NCI-H446 treated with DMSO at 0.1 percent for 48 hours (cell line): ENCODE results near the gene VDAC2.
"Not testable (repeated sequence)": the region's sequence is repeated elsewhere in the genome, so short reads cannot be mapped to it uniquely, and the experiment has no call there.

Experiments
- DNase-seq: peaks from one replicate; lab custom pipeline; 2025; lab: John Stamatoyannopoulos, UW

Gene VDAC2

GRCh38 chr10:75210282-75211006, at the start of gene VDAC2:
Gene VDAC2, plus strand, starts transcription at chr10:75210796. Its CDS starts 363 bp downstream, at chr10:75211159.
- DNase-seq: peak; percentile 70

DNA sequence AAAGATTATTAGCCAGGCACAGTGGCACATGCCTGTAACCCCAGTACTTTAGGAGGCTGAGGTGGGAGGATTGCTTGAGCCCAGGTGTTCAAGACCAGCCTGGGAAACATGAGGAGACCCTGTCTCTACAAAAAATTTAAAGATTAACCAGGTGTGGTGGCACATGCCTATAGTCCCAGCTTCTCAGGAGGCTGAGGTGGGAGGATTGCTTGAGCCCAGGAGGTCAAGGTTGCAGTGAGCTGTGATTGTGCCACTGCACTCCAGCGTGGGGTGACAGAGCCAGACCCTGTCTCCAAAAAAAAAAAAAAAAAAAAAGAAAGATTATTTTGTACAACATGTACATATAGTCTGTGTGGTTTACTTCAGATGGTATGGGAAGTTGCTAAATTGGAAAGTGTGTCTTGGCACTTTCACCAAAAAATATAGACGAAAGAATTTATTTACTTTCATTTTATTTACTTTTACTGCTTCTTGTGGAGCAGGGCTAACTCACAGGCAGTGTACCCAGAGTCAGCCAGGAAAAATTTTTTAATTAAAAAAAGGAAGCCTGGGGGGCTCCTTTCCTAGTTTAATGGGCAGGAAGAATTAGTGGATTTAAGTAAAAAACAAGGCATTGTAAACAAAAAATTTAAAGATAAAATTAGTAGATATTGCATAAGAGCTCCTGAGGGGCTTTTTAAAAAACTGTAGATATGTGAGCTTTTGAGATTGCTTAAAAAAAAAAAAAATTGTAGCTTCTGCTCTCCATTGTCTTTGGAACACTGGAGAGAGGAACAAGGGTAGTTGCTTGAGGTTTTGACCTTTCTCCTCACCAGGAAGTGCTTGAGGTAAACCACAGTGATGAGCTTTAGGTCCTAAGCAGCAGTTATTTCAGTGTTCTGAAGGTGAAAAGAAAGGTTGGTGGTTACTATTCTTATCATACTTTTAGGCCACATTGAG, 44.6 kb upstream of the VDAC2 start:
- no peak for DNase-seq

DNA sequence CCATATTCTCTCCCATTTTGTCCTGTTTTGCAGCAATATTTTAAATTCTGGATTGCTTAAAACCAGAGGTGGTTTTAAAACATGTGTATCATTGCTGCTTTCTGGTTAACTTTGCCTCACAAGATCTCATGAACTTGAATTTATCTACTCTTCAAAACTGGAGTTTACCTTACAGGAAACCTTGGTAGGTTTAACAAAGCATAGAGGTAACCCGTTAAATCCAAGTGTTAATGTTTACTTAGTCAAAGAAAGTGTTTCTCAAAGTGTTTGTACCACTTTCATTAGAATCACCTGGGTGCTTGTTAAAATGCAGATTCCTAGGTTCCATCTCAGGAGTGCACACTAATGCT, 44.0 kb upstream of the VDAC2 start:
- DNase-seq: no peak

GRCh38 chr10:75168275-75168674, 42.3 kb upstream of the VDAC2 start:
- DNase-seq: no peak

DNA sequence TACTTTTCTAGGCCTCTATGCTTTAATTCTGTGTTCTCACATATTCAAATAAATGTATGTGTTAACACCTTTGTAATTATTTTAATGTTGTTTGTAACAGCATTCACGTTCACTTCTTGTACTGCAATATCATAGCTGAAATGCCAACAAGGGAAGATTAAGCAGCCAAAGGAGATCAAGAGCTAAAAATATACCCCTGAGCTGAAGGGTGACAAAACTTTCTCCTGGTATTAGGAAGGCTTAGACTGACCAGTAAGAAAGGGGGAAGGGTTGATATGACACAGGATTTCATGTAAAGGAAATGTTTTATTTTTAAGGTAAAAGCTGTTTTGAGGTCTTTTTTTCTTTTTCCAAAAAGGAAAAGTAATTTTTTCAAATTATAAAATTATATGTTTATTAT, 40.4 kb upstream of the VDAC2 start:
- DNase-seq: no peak

DNA sequence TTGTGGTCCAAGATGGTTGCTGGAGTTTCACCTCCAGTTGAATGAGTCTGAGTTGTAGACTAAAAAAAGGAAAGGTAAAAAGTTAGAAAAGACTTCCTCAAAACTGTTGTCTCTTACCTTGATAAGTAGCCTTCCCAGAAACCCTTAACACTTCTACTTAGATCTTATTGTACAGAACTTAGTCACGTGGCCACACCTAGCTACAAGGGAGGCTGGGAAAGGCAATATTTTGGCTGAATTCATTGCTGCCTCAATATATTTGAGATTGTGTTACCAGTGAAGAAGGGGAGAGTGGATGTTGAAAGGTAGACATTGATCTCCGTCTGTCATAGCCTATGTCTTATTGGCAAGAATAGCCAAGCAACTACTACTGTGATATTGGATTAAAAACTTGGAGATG, 35.5 kb upstream of the VDAC2 start:
- DNase-seq: no peak

- no peak for DNase-seq
These were observed 34.5 kb upstream of the VDAC2 start for GRCh38 chr10:75176046-75176445.

- DNase-seq: no peak
These were observed 33.9 kb upstream of the VDAC2 start for GRCh38 chr10:75176736-75177135.

GRCh38 chr10:75179657-75180177, 30.9 kb upstream of the VDAC2 start:
- no peak for DNase-seq

DNA sequence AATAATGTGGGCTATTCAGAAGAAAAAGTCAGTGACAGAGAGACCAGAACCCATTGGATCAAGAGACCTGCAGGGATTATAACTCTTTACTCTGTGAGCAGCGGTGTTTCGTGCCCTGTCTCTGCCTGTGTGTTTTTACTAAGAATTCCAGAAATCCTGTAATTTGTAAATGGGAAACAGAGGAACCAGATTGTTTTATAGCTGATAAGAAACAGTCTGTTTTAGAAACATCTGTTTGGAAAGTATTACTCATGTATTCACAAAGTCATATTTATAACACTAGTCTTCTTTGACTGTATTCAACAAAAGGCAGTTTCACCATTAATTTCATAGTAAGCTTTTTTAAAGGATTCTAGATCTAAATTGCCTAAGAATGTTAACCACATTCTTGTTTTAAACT, 30.0 kb upstream of the VDAC2 start:
- DNase-seq: no peak

GRCh38 chr10:75181073-75181472, 29.5 kb upstream of the VDAC2 start:
- no peak for DNase-seq

GRCh38 chr10:75186310-75186709, 24.3 kb upstream of the VDAC2 start:
- DNase-seq: no peak

GRCh38 chr10:75187961-75188426, 22.6 kb upstream of the VDAC2 start:
- DNase-seq: no peak

DNA sequence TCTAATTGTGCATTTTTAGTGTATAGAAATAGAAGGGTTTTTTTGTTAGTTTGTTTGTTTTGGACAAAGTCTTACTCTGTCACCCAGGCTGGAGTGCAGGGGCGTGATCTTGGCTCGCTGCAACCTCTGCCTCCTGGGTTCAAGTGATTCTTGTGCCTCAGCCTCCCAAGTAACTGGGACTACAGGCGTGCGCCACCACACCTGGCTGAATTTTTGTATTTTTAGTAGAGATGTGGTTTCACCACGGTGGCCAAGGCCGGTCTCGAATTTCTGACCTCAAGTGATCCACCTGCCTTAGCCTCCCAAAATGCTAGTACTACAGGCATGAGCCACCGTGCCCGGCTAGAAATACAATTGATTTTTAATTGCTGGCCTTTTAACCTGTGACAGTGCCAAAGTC, 22.1 kb upstream of the VDAC2 start:
- not testable (repeated sequence) for DNase-seq

DNA sequence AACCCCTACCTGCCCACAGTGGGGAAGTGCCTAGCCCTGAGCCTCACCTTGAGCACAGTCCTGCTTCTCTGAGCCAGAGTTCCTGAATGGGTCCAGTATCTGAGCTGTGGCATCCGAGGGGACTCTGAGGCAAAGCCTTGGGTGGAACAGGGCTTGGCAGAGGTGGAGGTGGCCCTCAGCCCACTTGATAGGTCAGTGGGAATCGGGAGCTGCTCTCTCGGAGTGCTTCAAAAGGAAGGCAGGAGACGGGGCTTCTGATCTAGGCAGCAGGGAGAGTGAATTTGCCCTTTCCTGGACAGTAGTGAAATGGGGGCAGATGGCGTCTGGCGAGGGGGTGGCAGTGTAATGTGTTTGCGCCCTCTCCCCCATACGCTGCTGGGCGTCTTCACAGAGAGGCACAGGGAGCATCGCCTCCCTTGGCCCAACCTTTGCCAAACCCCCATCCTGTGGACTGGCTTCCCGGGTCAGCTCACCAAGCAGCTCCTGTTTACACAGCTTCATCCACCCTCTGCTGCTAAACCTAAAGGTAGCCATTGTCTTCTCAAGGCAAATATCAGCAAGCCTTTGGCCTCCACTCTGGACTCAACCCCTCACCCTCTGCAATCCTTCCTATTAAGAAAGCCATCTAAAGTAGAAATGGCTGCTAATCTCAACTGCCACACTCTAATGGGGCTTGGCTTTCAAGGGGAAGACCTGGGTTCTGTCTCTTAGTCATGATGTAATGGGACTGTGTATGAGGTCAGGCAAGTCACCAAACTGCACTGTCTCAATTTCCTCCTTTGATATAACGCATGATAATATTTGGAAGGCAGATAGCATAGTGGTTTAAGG, 21.1 kb upstream of the VDAC2 start:
- DNase-seq: no peak

- DNase-seq: no peak
These were observed 18.6 kb upstream of the VDAC2 start for GRCh38 chr10:75191821-75192568.

- not testable (repeated sequence) for DNase-seq
These were observed 16.0 kb upstream of the VDAC2 start for GRCh38 chr10:75194625-75195024.

- no peak for DNase-seq
These were observed 15.4 kb upstream of the VDAC2 start for GRCh38 chr10:75195035-75195763.

- no peak for DNase-seq
These were observed 13.5 kb upstream of the VDAC2 start for GRCh38 chr10:75197066-75197465.

- no peak for DNase-seq
These were observed 12.7 kb upstream of the VDAC2 start for GRCh38 chr10:75197906-75198305.

DNA sequence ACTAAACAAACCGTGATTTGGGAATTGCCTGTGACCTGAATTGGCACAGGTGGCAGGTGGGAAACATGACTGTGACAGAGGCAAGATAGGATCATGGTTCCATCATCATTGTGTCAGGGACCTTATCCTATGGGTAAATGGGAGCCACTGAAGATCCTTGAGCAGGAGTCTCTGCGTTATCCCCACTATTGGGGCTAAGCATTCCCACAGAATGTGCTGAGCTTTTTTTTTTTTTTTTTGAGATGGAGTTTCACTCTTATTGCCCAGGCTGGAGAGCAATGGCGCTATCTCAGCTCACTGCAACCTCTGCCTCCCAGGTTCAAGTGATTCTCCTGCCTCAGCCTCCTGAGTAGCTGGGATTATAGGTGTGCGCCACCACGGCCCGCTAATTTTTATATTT, 10.6 kb upstream of the VDAC2 start:
- DNase-seq: not testable (repeated sequence)
